GM18858 (cell line): ENCODE data around the gene CBX7.
"Not testable (repeated sequence)": the region's sequence is repeated elsewhere in the genome, so short reads cannot be mapped to it uniquely, and the experiment has no call there.

Source experiments
- ATAC-seq: cut with Tn5 transposase; IDR thresholded peaks from one replicate; pipeline ENCODE4 v1.9.1; 2021; ENCODE audit not compliant: unreplicated experiment

Gene CBX7

GRCh38 chr22:39174498-39175352 lies 22.2 kb upstream of the CBX7 start:
- ATAC-seq: no peak

DNA sequence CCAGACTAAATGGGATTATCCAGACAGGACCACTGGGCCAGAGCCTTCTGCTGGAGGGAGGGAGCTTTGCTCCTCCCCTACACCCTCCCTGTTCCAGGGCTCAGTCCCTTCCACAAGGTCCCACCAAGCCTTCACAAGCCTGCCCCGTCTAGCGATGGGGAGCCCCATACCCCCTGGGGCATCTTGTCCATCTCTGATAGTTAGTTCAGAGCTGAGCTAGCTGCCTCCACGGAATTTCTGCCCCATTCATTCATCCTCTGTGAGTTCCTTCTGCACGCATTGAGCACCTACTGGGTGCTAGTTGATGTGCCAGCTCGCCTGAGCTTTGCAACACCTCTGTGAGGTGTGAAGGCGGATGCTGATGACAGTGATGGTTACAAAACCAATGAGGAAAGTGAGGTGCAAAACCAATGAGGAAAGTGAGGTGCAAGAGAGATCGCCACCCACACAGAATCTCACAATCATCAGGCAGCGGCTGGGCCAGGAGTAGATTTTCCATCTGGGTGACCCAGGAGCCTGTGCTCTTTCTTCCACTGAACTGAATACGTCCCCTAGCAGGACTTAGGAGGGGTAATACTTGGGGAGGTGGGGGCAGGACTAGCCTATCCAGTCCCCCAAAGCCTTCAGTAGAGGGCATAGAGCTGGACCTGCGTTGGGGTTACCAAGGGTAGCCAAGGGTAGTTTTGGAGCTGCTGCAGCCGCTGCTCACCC lies 21.5 kb upstream of the CBX7 start:
- no peak for ATAC-seq

- no peak for ATAC-seq
Observed at GRCh38 chr22:39173050-39173706, 20.7 kb upstream of the CBX7 start.

GRCh38 chr22:39172265-39173049 lies 20.0 kb upstream of the CBX7 start:
- not testable (repeated sequence) for ATAC-seq

GRCh38 chr22:39171623-39172264 lies 19.3 kb upstream of the CBX7 start:
- no peak for ATAC-seq

DNA sequence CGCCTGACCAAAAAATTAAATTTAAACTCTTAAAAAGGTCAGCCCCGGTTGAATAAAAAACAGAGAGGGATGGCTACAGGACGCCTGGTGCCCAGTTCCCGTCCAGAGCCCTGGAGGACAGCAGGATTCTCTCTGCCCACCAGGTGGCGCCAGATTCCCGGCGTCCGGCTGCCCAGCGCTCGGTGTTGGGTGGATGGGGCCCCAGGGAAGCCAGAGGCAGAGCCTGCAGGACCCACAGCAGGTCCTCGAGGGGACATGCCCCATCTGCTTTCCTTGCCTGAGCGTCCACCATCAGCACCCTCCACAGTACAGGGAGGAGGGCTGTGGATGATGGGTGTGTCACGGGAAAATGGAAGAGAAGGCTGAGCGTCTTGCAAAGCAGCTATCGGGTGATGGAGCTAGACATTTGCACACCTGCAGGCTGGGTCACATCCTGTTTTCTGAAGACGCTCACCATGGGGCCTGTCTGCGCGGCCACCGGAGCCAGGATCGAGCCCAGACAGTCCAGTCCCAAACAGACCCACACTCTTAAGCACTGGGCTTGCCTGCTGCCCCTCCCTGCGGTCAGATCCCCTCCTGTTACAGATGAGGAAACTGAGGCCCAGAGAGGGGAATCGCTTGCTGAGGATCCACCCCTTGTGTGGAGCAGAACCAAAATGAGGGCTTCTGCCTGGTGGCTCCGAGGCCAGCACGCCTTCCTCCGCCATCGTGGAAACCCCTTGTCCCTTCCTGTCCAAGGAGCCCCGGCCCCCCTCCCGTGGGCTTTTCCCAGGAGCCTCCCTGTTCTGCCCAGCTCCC lies 18.5 kb upstream of the CBX7 start:
- no peak for ATAC-seq

- no peak for ATAC-seq
Observed at GRCh38 chr22:39169797-39170466, 17.5 kb upstream of the CBX7 start.

GRCh38 chr22:39166547-39166946 lies 14.1 kb upstream of the CBX7 start:
- no peak for ATAC-seq

GRCh38 chr22:39156093-39156492 lies 3.6 kb upstream of the CBX7 start:
- ATAC-seq: not testable (repeated sequence)

- ATAC-seq: no peak
Observed at GRCh38 chr22:39155421-39155820, 2.9 kb upstream of the CBX7 start.

DNA sequence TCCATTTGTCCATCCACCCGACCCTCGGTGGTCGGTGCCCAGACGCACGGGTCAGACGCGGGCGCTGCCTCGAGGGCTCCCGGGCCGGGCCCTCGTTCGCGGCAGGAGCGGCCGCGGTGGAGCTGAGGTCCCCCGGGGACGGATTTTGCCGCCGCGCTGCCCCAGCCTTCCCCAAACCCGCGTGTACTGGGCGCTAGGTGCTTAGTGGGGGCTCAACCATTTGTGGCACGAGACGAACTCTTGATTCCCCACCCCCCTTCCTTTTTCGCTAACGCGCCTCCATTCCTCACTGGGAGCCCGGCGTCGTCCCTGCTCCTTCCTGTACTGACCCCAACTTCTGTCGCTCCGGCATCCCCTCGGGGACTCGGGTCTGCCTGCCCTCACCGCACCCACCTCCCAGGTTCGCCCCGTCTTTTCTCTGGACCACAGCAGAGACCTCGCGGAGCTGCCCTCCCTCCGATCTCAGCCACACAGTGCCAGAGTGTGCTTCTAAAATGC lies 789 bp upstream of the CBX7 start:
- no peak for ATAC-seq

GRCh38 chr22:39152024-39152510 lies 413 bp downstream of the CBX7 start:
- no peak for ATAC-seq

GRCh38 chr22:39151329-39151975 lies 1.0 kb downstream of the CBX7 start:
- ATAC-seq: no peak

- no peak for ATAC-seq
Observed at GRCh38 chr22:39150848-39151215, 1.6 kb downstream of the CBX7 start.

- ATAC-seq: no peak
Observed at GRCh38 chr22:39149915-39150847, 2.3 kb downstream of the CBX7 start.

- ATAC-seq: no peak
Observed at GRCh38 chr22:39148727-39149535, 3.5 kb downstream of the CBX7 start.
